NCI-H2029 treated with DMSO at 0.1 percent for 48 hours (cell line): Measurements from ENCODE around the gene ABCG5.

Source experiments
- DNase-seq: peaks from one replicate; lab custom pipeline; 2025; lab: John Stamatoyannopoulos, UW

Gene ABCG5

DNA sequence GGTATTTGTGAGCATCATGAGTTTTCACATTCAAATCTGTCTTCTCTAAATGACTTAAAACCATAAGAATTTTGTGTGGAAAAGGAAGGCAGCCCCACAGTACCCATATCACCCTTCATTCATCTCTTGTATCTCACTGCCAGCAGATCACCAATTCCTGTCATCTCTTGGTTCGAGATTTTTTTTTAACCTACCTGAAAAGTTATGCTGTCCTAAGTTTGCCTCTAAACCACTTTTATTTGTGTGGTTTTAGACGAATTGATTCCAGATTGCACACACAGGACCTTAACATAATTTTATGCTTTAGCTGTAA lies 32.0 kb downstream of the ABCG5 start:
- DNase-seq: no peak

DNA sequence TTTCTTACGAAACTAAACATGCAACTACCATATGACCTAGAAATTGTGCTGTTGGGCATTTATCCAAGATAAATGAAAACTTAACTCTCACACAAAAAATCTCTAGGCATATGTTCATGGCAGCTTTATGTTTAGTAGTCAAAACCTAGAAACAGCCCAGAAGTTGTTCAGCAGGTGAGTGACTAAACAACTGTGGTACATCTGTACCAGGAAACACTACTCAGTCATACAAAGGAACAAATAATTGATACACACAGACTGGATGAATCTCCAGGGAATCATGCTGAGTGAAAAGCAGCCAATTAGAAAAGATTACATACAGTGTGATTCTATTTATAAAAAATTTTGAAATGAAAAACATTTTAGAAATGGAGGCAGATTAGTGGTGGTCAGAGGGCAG lies 35.5 kb downstream of the ABCG5 start:
- no peak for DNase-seq

DNA sequence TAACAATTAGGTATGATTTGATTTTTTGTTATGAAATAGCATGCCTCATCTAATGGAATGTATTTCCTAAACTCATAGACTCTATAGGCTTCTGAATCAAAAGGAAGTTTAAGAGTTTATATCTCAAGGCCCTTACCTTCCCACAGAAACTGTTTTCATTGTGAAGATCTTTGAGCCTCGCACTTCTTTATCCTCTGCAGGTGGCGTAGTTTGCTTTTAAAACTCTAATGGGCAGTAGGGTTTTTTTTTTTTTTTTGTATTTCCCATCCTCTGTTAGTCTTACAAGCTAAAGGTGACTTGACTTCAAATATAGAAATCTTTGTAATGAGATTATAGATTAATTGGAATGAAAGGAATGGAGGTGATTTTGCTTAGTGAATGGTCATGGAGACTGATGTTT lies 36.5 kb downstream of the ABCG5 start:
- no peak for DNase-seq

GRCh38 chr2:43800894-43801293 lies 37.7 kb downstream of the ABCG5 start:
- DNase-seq: no peak

GRCh38 chr2:43798300-43798699 lies 40.3 kb downstream of the ABCG5 start:
- no peak for DNase-seq

GRCh38 chr2:43796206-43796605 lies 42.4 kb downstream of the ABCG5 start:
- DNase-seq: no peak

DNA sequence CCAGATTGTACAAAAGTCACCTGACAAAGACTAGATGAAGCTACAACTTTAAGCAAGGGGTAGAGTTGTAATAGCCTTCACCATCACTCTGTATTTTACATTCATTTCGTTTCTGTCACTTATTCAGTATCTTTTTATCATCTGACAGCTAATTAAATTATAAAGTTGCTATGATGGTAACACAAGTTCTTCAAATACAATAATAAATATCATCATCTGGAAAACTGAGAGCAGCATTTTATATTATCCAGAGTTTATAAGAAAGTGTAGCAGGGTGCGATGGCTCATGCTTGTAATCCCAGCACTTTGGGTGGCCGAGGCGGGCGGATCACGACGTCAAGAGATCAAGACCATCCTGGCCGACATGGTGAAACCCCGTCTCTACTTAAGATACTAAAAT lies 43.7 kb downstream of the ABCG5 start:
- DNase-seq: no peak

DNA sequence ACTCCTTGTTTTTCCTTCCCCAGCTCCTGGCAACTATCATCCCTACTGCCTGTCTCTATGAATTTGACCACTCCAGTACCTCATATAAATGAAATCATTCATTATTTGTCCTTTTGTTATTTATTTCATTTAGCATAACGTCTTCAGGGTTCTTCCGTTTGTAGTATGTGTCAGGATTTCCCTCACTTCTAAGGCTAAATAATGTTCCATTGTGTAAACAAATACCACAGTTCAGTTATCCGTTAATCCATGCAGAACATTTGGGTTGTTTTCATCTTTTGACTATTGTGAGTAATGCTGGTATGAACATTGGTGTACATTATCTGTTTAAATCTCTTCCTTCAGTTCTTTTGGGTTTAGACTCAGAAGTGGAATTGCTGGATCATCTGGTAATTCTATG lies 46.0 kb downstream of the ABCG5 start:
- no peak for DNase-seq

DNA sequence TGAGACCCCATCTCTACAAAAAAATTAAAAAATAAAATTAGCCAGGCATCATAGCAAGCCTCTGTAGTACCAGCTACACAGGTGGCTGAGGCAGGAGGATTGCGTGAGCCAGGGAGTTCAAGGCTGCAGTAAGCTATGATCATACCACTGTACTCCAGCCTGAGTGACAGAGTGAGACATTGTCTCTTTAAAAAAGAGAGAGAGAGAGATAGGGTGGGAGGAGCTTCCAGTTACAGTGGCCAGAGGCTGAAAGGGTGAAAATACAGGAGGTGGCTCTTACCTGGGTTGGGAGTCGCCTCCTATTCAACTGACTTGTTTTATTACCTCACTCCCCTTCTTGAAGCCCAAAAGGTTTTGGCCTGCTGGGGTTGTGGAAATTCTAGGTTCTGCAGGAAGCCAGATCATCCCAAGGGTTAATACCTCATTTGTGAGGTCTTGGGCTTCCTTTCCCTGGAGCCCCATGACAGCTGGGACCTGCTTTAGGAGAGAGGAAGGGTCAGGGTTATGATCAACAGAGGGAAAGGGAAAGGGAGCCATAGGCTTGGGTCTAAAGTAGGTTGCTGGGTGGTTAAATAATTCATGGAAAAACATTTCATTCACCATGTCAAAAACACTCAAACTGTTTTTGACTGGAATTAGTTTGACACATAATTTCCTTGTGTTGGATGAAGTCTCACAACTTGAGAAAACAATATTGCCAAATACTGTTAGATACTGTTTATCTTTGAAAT lies 47.4 kb downstream of the ABCG5 start:
- DNase-seq: no peak

GRCh38 chr2:43790147-43790546 lies 48.5 kb downstream of the ABCG5 start:
- DNase-seq: no peak

GRCh38 chr2:43788646-43789045 lies 50.0 kb downstream of the ABCG5 start:
- DNase-seq: no peak

- DNase-seq: no peak
Observed at GRCh38 chr2:43787895-43788294, 50.7 kb downstream of the ABCG5 start.

GRCh38 chr2:43778233-43778632 lies 60.4 kb downstream of the ABCG5 start:
- DNase-seq: no peak

DNA sequence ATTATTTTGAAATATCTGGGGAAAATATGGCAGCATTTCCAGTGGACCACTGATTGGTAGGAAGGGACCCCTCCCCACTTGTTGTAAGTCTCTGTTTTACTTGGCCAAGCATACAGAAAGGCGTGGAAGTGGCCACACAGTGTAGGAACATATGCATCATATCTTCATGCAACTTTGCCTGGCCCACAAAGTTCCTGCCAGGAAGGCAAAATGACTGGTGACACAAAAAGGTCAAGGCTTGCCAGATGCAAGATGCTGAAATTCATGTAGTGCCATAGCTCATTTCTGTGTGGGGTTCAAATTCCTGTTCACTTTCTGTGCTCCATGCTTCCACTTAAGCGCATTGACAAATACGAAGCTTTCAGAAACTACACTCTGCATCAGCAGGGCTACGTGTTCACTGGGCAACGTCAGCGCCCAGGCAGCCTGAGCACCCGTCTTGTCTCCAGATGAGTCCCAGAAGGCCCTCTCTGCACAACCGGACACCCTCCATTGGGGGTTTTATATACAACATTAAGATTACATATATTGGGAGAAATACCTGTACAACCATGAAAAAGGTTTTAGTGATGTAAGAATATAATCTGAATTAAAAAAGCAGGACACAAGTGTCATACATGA lies 61.2 kb downstream of the ABCG5 start:
- no peak for DNase-seq

DNA sequence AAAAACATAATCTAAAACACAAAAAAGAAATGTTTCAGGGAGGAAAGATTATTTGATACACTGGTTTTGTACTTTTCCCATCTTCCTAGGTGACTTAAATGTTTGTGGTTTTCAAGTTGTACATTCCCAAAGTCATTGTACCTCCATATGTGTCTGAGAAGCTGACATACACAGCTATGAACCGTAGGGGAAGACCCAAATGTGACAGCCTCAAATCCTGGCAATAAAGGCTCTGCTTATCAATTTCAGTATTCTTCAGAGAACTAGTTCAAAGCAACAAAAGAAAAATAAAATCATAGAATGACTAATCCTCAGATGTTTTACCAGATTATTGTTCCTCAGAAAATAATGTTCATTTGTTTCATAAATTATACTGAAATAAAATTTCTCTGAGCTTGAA lies 62.3 kb downstream of the ABCG5 start:
- DNase-seq: no peak

GRCh38 chr2:43774617-43775016 lies 64.0 kb downstream of the ABCG5 start:
- no peak for DNase-seq

- DNase-seq: peak; percentile 65
Observed at GRCh38 chr2:43773876-43774613, 64.6 kb downstream of the ABCG5 start, which contains the start of gene DYNC2LI1. TSS of gene DYNC2LI1 (plus strand) at chr2:43774039. CDS start at chr2:43774139, 100 bp downstream.

GRCh38 chr2:43766006-43766405 lies 72.6 kb downstream of the ABCG5 start:
- no peak for DNase-seq

GRCh38 chr2:43764086-43764705 lies 74.4 kb downstream of the ABCG5 start:
- DNase-seq: no peak

- no peak for DNase-seq
Observed at GRCh38 chr2:43763091-43763490, 75.5 kb downstream of the ABCG5 start.
